ENCODE data around the gene MFSD2A. TPM values are rescaled to one million over a fixed set of nuclear protein-coding genes. Genes with fewer than 3 reads are reported as not detected.
"Not testable (repeated sequence)": the region's sequence is repeated elsewhere in the genome, so short reads cannot be mapped to it uniquely, and the experiment has no call there.

The MFSD2A gene
- total RNA-seq, 1 donor from 2014 or later: 0.90 TPM

GRCh38 chr1:39960431-39960958 lies 5.5 kb downstream of the MFSD2A start:
- Mint-ChIP-seq H3K27ac (no peak overlapping the region), H3K36me3 (peaks cover 22% of the 10 kb centered on the region), H3K9me3 (no peaks in the 10 kb centered on the region), H3K27me3 (ENCODE audit: insufficient read depth, low read depth) (peaks cover 10% of the 10 kb centered on the region), H3K4me1 (peaks cover 15% of the 10 kb centered on the region), H3K4me3 (no peak overlapping the region)
- peaks cover 3% of the 10 kb centered on the region for H4K20me1 ChIP-seq (ENCODE audit: low read depth)
- no peak for TF ChIP-seq CTCF (IDR thresholded peaks at IDR 0.05)
- TF ChIP-seq EZH2 (IDR thresholded peaks at IDR 0.05): no peak
- TF ChIP-seq EZH2phosphoT487 (IDR thresholded peaks at IDR 0.05): no peak
- H3K4me2 ChIP-seq: no peak overlapping the region
- no peak overlapping the region for H3K27ac ChIP-seq
- no peak for DNase-seq (ENCODE audit: low spot score)
- no peak overlapping the region for H3K4me3 ChIP-seq
- H3K9ac ChIP-seq: no peak overlapping the region
- H3K79me2 ChIP-seq (ENCODE audit: low read depth): no peaks in the 10 kb centered on the region
- peaks cover 27% of the 10 kb centered on the region for H3K27me3 ChIP-seq
- H3K9me3 ChIP-seq (ENCODE audit: low read depth): no peaks in the 10 kb centered on the region
- no peak overlapping the region for H2AFZ ChIP-seq (replicated peaks)
- no peaks in the 10 kb centered on the region for H3K36me3 ChIP-seq
- H3K4me1 ChIP-seq: peaks cover 1% of the 10 kb centered on the region
- no peaks in the 10 kb centered on the region for H3F3A ChIP-seq (ENCODE audit: low read depth)

GRCh38 chr1:39962450-39962825 lies 7.5 kb downstream of the MFSD2A start:
- no peak for TF ChIP-seq EZH2phosphoT487 (IDR thresholded peaks at IDR 0.05)
- no peak for TF ChIP-seq EZH2 (IDR thresholded peaks at IDR 0.05)
- TF ChIP-seq CTCF (IDR thresholded peaks at IDR 0.05): no peak
- Mint-ChIP-seq H3K27me3 (ENCODE audit: insufficient read depth, low read depth) (peaks cover 6% of the 10 kb centered on the region), H3K4me3 (no peak overlapping the region), H3K9me3 (no peaks in the 10 kb centered on the region), H3K4me1 (peaks cover 5% of the 10 kb centered on the region), H3K36me3 (peaks cover 36% of the 10 kb centered on the region), H3K27ac (no peak overlapping the region)
- Histone ChIP-seq H3K79me2 (ENCODE audit: low read depth) (no peaks in the 10 kb centered on the region), H3K4me1 (no peaks in the 10 kb centered on the region), H3K4me3 (no peak overlapping the region), H3K27me3 (peaks cover 8% of the 10 kb centered on the region), H3F3A (ENCODE audit: low read depth) (no peaks in the 10 kb centered on the region), H3K27ac (no peak overlapping the region), H4K20me1 (ENCODE audit: low read depth) (no peaks in the 10 kb centered on the region), H3K9ac (no peak overlapping the region), H3K4me2 (no peak overlapping the region), H3K9me3 (ENCODE audit: low read depth) (no peaks in the 10 kb centered on the region), H2AFZ (replicated peaks) (no peak overlapping the region), H3K36me3 (no peaks in the 10 kb centered on the region)
- no peak for DNase-seq (ENCODE audit: low spot score)

- not testable (repeated sequence) for H3K4me1 Mint-ChIP-seq; H3K9me3 Mint-ChIP-seq; H3K27me3 Mint-ChIP-seq (ENCODE audit: insufficient read depth, low read depth); H4K20me1 ChIP-seq (ENCODE audit: low read depth); H3K4me1 ChIP-seq; H3K4me2 ChIP-seq; H3F3A ChIP-seq (ENCODE audit: low read depth); H3K4me3 ChIP-seq; H3K4me3 Mint-ChIP-seq; DNase-seq (ENCODE audit: low spot score); H3K9ac ChIP-seq; H3K9me3 ChIP-seq (ENCODE audit: low read depth); H3K27me3 ChIP-seq; H2AFZ ChIP-seq (replicated peaks); H3K79me2 ChIP-seq (ENCODE audit: low read depth); H3K27ac ChIP-seq; H3K36me3 ChIP-seq; H3K27ac Mint-ChIP-seq
- peaks cover 34% of the 10 kb centered on the region for H3K36me3 Mint-ChIP-seq
These were observed 8.0 kb downstream of the MFSD2A start for GRCh38 chr1:39962964-39963363.

GRCh38 chr1:39964552-39964951 lies 9.6 kb downstream of the MFSD2A start:
- H3K36me3 Mint-ChIP-seq: peaks cover 30% of the 10 kb centered on the region
- H3K27ac ChIP-seq: no peak overlapping the region
- no peak overlapping the region for H3K4me3 Mint-ChIP-seq
- no peak for TF ChIP-seq EZH2phosphoT487 (IDR thresholded peaks at IDR 0.05)
- no peak for TF ChIP-seq EZH2 (IDR thresholded peaks at IDR 0.05)
- no peak for TF ChIP-seq CTCF (IDR thresholded peaks at IDR 0.05)
- H3K9ac ChIP-seq: no peak overlapping the region
- no peaks in the 10 kb centered on the region for H3K4me1 Mint-ChIP-seq
- H2AFZ ChIP-seq (replicated peaks): no peak overlapping the region
- H3K79me2 ChIP-seq (ENCODE audit: low read depth): no peaks in the 10 kb centered on the region
- DNase-seq (ENCODE audit: low spot score): no peak
- no peak overlapping the region for H3K4me3 ChIP-seq
- H3K9me3 ChIP-seq (ENCODE audit: low read depth): no peaks in the 10 kb centered on the region
- no peaks in the 10 kb centered on the region for H4K20me1 ChIP-seq (ENCODE audit: low read depth)
- no peak overlapping the region for H3K27ac Mint-ChIP-seq
- H3K27me3 ChIP-seq: no peaks in the 10 kb centered on the region
- no peaks in the 10 kb centered on the region for H3F3A ChIP-seq (ENCODE audit: low read depth)
- no peak overlapping the region for H3K4me2 ChIP-seq
- H3K9me3 Mint-ChIP-seq: no peaks in the 10 kb centered on the region
- H3K4me1 ChIP-seq: no peaks in the 10 kb centered on the region
- H3K36me3 ChIP-seq: no peaks in the 10 kb centered on the region
- H3K27me3 Mint-ChIP-seq (ENCODE audit: insufficient read depth, low read depth): peaks cover 4% of the 10 kb centered on the region
